GM21723 (cell line): ENCODE measurements around the gene KNDC1.
"Not testable (repeated sequence)": the region's sequence is repeated elsewhere in the genome, so short reads cannot be mapped to it uniquely, and the experiment has no call there.

Experiments used
- ATAC-seq: cut with Tn5 transposase; IDR thresholded peaks from one replicate; pipeline ENCODE4 v1.9.1; 2021; ENCODE audit warnings: mild to moderate bottlenecking, moderate library complexity; ENCODE audit not compliant: unreplicated experiment

KNDC1 gene

GRCh38 chr10:133159950-133160825 lies at the start of gene KNDC1:
Gene KNDC1 (plus strand): TSS chr10:133160219. CDS start chr10:133160468, 249 bp downstream.
- no peak for ATAC-seq

- ATAC-seq = no peak
These were observed 49.3 kb upstream of the KNDC1 start for GRCh38 chr10:133110609-133111275.

GRCh38 chr10:133111640-133112039 lies 48.4 kb upstream of the KNDC1 start:
- not testable (repeated sequence) for ATAC-seq

- no peak for ATAC-seq
These were observed 46.7 kb upstream of the KNDC1 start for GRCh38 chr10:133113146-133113830.

- ATAC-seq = no peak
These were observed 46.2 kb upstream of the KNDC1 start for GRCh38 chr10:133113847-133114246.

GRCh38 chr10:133114251-133114650 lies 45.8 kb upstream of the KNDC1 start:
- ATAC-seq = no peak

- no peak for ATAC-seq
These were observed 45.1 kb upstream of the KNDC1 start for GRCh38 chr10:133114726-133115452.

GRCh38 chr10:133115453-133115842 lies 44.6 kb upstream of the KNDC1 start:
- ATAC-seq = no peak

- ATAC-seq = no peak
These were observed 44.0 kb upstream of the KNDC1 start for GRCh38 chr10:133115976-133116375.

GRCh38 chr10:133116455-133116854 lies 43.6 kb upstream of the KNDC1 start:
- no peak for ATAC-seq

GRCh38 chr10:133117036-133117687 lies 42.9 kb upstream of the KNDC1 start:
- ATAC-seq = no peak

- ATAC-seq = no peak
These were observed 42.3 kb upstream of the KNDC1 start for GRCh38 chr10:133117688-133118071.

- no peak for ATAC-seq
These were observed 38.5 kb upstream of the KNDC1 start for GRCh38 chr10:133121479-133121878.

- no peak for ATAC-seq
These were observed 37.7 kb upstream of the KNDC1 start for GRCh38 chr10:133122171-133122935.

GRCh38 chr10:133123050-133123745 lies 36.8 kb upstream of the KNDC1 start:
- ATAC-seq = no peak

GRCh38 chr10:133123746-133124356 lies 36.2 kb upstream of the KNDC1 start:
- no peak for ATAC-seq

GRCh38 chr10:133124357-133125211 lies 35.4 kb upstream of the KNDC1 start:
- no peak for ATAC-seq

- no peak for ATAC-seq
These were observed 34.1 kb upstream of the KNDC1 start for GRCh38 chr10:133125901-133126300.
